HG03439 (cell line): ENCODE measurements around the gene RCC2.

Experiments used
- ATAC-seq: cut with Tn5 transposase; IDR thresholded peaks from one replicate; pipeline ENCODE4 v1.9.1; 2021; ENCODE audit warnings: mild to moderate bottlenecking, moderate library complexity; ENCODE audit not compliant: unreplicated experiment

Gene RCC2

GRCh38 chr1:17381161-17381560 is 58.3 kb downstream of the RCC2 start:
- no peak for ATAC-seq

GRCh38 chr1:17377325-17377953 is 62.0 kb downstream of the RCC2 start:
- no peak for ATAC-seq

- no peak for ATAC-seq
Observed at GRCh38 chr1:17375651-17376050, 63.8 kb downstream of the RCC2 start.

- ATAC-seq: no peak
Observed at GRCh38 chr1:17372955-17373354, 66.5 kb downstream of the RCC2 start.

- ATAC-seq: no peak
Observed at GRCh38 chr1:17371896-17372295, 67.6 kb downstream of the RCC2 start, which contains the start of gene PADI6. Gene PADI6 (plus strand): TSS chr1:17372196. CDS start chr1:17372246, 50 bp downstream.

- no peak for ATAC-seq
Observed at GRCh38 chr1:17370618-17371017, 68.9 kb downstream of the RCC2 start.

GRCh38 chr1:17369466-17369865 is 70.0 kb downstream of the RCC2 start:
- no peak for ATAC-seq

- ATAC-seq: no peak
Observed at GRCh38 chr1:17365293-17365692, 74.2 kb downstream of the RCC2 start.

- no peak for ATAC-seq
Observed at GRCh38 chr1:17363771-17364170, 75.7 kb downstream of the RCC2 start.

GRCh38 chr1:17363351-17363750 is 76.1 kb downstream of the RCC2 start:
- ATAC-seq: no peak

- ATAC-seq: no peak
Observed at GRCh38 chr1:17361687-17362086, 77.8 kb downstream of the RCC2 start.

GRCh38 chr1:17360272-17360956 is 79.1 kb downstream of the RCC2 start:
- no peak for ATAC-seq

- ATAC-seq: no peak
Observed at GRCh38 chr1:17359808-17360207, 79.7 kb downstream of the RCC2 start.

- ATAC-seq: no peak
Observed at GRCh38 chr1:17359031-17359430, 80.4 kb downstream of the RCC2 start.

GRCh38 chr1:17358557-17358956 is 80.9 kb downstream of the RCC2 start:
- no peak for ATAC-seq
